ENCODE measurements around the gene TICAM2. TPM values are rescaled to one million over a fixed set of nuclear protein-coding genes. Genes with fewer than 3 reads are reported as not detected.

The TICAM2 gene
- total RNA-seq, 1 experiment from 2014 or later, result 3.9 TPM

DNA sequence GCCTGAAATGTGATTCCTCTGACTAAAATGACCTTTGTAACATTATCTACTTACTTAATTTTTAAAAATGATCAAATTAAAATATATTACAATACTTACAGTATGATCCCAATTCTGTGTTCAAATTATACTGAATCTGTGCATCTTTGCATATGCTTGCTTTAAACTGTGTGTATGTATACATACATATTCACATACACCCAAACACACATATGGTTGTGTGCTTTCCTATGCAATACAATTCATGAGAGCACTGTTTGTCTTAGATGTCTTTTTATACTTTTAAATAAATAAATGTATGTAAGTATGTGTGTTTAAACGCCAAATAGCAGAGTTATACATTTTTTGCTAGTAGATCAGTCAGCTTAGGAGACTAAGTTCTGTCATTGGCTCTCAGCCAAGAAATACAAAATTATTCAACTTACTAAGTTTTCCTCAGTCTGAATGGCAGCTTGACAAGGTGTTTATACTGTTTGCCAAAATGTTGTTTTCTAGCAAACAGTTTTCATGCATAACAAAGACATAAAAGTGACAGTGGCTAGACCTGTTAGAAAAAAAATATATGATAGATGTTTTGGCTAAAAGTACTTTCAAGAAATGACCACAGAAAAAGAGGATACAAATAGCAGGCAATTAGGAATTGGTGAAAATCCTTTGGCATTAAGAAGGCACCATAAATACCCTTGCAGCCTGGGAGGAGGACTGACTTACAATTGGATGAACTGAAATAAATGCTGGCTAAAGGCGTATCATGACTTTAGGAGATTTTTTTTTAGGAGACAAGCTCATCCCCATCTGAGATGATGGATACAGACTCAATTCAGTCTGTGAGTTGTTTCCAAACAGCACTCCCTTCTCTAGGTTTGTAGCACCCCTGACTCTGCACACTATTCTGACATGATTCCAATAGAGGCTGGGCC, 7.9 kb downstream of the TICAM2 start:
- peaks cover 6% of the 10 kb centered on the region; the same call in 1 of the 2 replicates for H3K4me1 ChIP-seq (ENCODE audit: insufficient read depth, low read length)
- H3K79me2 ChIP-seq (ENCODE audit: low read length), result no peaks in the 10 kb centered on the region
- no TSS peak for BruUV-seq (replicated peaks)
- no peak for ATAC-seq
- H3K27me3 ChIP-seq (ENCODE audit: low read length), result no peaks in the 10 kb centered on the region
- H3F3A ChIP-seq (ENCODE audit: low read length, unreplicated experiment), result no peaks in the 10 kb centered on the region
- CTCF ChIA-PET, result no interaction called here
- no peaks in the 10 kb centered on the region for H3K9me2 ChIP-seq (replicated peaks; ENCODE audit: low read length)
- H3K4me3 ChIP-seq (ENCODE audit: low read length), result no peak overlapping the region
- no peak for DNase-seq
- H3K36me3 ChIP-seq (ENCODE audit: low read depth, low read length), result no peaks in the 10 kb centered on the region
- H3K9me3 ChIP-seq (ENCODE audit: low read length), result no peaks in the 10 kb centered on the region
- H3K9ac ChIP-seq (ENCODE audit: low read length), result no peak overlapping the region
- no peaks in the 10 kb centered on the region for H4K20me1 ChIP-seq (ENCODE audit: low read length)
- no peak overlapping the region for H2AFZ ChIP-seq (ENCODE audit: low read length)
- H3K27ac ChIP-seq (ENCODE audit: low read length), result no peak overlapping the region
- no peak for TF ChIP-seq EZH2 (IDR thresholded peaks at IDR 0.05; ENCODE audit: low read length, unreplicated experiment)
- no peak for TF ChIP-seq EZH2phosphoT487 (IDR thresholded peaks at IDR 0.05; ENCODE audit: borderline replicate concordance, low read length)
- no peak for TF ChIP-seq CTCF (conservative IDR thresholded peaks at IDR 0.05; ENCODE audit: low read depth, low read length)
- POLR2A ChIA-PET (ENCODE audit: unreplicated experiment), result no interaction called here
- no peak overlapping the region for H3K4me2 ChIP-seq (ENCODE audit: low read length)
- intact Hi-C loops (cut with micrococcal nuclease), result no loop called here

- no peak overlapping the region for H3K27ac ChIP-seq (ENCODE audit: low read length)
- H3K27me3 ChIP-seq (ENCODE audit: low read length), result no peaks in the 10 kb centered on the region
- ChIA-PET CTCF (interaction anchor here (0.6 kb wide), 1 partner anchor 231 kb away, joined by 3 read pairs; no protein-coding TSS in a partner anchor), POLR2A (ENCODE audit: unreplicated experiment) (no interaction called here)
- H3K9ac ChIP-seq (ENCODE audit: low read length), result no peak overlapping the region
- no peaks in the 10 kb centered on the region for H3K9me3 ChIP-seq (ENCODE audit: low read length)
- peaks cover 6% of the 10 kb centered on the region; the same call in 1 of the 2 replicates for H3K4me1 ChIP-seq (ENCODE audit: insufficient read depth, low read length)
- H3K4me3 ChIP-seq (ENCODE audit: low read length), result no peak overlapping the region
- ATAC-seq (no peak), DNase-seq (no peak)
- H3K79me2 ChIP-seq (ENCODE audit: low read length), result no peaks in the 10 kb centered on the region
- TF ChIP-seq EZH2phosphoT487 (IDR thresholded peaks at IDR 0.05; ENCODE audit: borderline replicate concordance, low read length) (no peak), EZH2 (IDR thresholded peaks at IDR 0.05; ENCODE audit: low read length, unreplicated experiment) (no peak)
- intact Hi-C loops (cut with micrococcal nuclease), result no loop called here
- no peak overlapping the region for H2AFZ ChIP-seq (ENCODE audit: low read length)
- H3K4me2 ChIP-seq (ENCODE audit: low read length), result no peak overlapping the region
- H3F3A ChIP-seq (ENCODE audit: low read length, unreplicated experiment), result no peaks in the 10 kb centered on the region
- no peaks in the 10 kb centered on the region for H3K9me2 ChIP-seq (replicated peaks; ENCODE audit: low read length)
- no peaks in the 10 kb centered on the region for H3K36me3 ChIP-seq (ENCODE audit: low read depth, low read length)
- H4K20me1 ChIP-seq (ENCODE audit: low read length), result no peaks in the 10 kb centered on the region
- BruUV-seq (replicated peaks), result no TSS peak
Observed at GRCh38 chr5:115589043-115589442, 13.2 kb downstream of the TICAM2 start.

DNA sequence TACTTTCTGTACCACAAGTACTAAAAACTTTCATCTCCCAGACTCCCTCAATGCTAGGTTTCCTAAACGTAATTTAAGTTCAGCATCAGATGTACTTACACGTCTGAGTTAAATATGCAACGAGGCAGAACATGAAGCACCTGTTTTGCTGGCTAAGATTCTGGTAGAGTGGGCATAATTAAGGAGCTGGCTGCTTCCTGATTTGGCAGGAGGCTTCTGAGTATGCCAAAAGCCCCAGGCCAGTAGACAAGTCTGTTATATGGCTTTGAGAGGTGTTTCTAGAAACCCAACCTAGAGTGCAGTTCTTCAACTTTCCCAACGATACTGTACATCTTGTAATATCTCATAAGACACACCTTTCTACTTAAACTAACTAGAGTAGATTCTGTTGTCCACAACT, 13.6 kb downstream of the TICAM2 start:
- Histone ChIP-seq H3K27ac (ENCODE audit: low read length) (no peak overlapping the region), H3F3A (ENCODE audit: low read length, unreplicated experiment) (no peaks in the 10 kb centered on the region), H3K9me2 (replicated peaks; ENCODE audit: low read length) (no peaks in the 10 kb centered on the region), H2AFZ (ENCODE audit: low read length) (no peak overlapping the region), H3K9me3 (ENCODE audit: low read length) (no peaks in the 10 kb centered on the region), H3K36me3 (ENCODE audit: low read depth, low read length) (no peaks in the 10 kb centered on the region), H3K4me1 (ENCODE audit: insufficient read depth, low read length) (peaks cover 9% of the 10 kb centered on the region; the same call in 1 of the 2 replicates), H4K20me1 (ENCODE audit: low read length) (no peaks in the 10 kb centered on the region), H3K4me2 (ENCODE audit: low read length) (no peak overlapping the region), H3K4me3 (ENCODE audit: low read length) (no peak overlapping the region), H3K79me2 (ENCODE audit: low read length) (no peaks in the 10 kb centered on the region), H3K27me3 (ENCODE audit: low read length) (no peaks in the 10 kb centered on the region), H3K9ac (ENCODE audit: low read length) (no peak overlapping the region)
- intact Hi-C loops (cut with micrococcal nuclease), result no loop called here
- DNase-seq (no peak), ATAC-seq (no peak)
- no TSS peak for BruUV-seq (replicated peaks)
- POLR2A ChIA-PET (ENCODE audit: unreplicated experiment), result no interaction called here
- TF ChIP-seq EZH2 (IDR thresholded peaks at IDR 0.05; ENCODE audit: low read length, unreplicated experiment) (no peak), CTCF (conservative IDR thresholded peaks at IDR 0.05; ENCODE audit: low read depth, low read length) (no peak), EZH2phosphoT487 (IDR thresholded peaks at IDR 0.05; ENCODE audit: borderline replicate concordance, low read length) (no peak)
- CTCF ChIA-PET, result no interaction called here

Measured in PC-3 (cell line).